Measurements from ENCODE around the gene MRPS5.
"Not testable (repeated sequence)": the region's sequence is repeated elsewhere in the genome, so short reads cannot be mapped to it uniquely, and the experiment has no call there.

The MRPS5 gene

GRCh38 chr2:95044601-95045000 lies 77.0 kb downstream of the MRPS5 start:
- no peak for DNase-seq

GRCh38 chr2:95043300-95044093 lies 78.1 kb downstream of the MRPS5 start:
- no peak for DNase-seq

- DNase-seq = no peak
Measured at GRCh38 chr2:95042472-95043271, 78.9 kb downstream of the MRPS5 start.

- no peak for DNase-seq
Measured at GRCh38 chr2:95041824-95042442, 79.7 kb downstream of the MRPS5 start.

GRCh38 chr2:95041060-95041823 lies 80.4 kb downstream of the MRPS5 start:
- no peak for DNase-seq

- DNase-seq = no peak
Measured at GRCh38 chr2:95040426-95040825, 81.2 kb downstream of the MRPS5 start.

GRCh38 chr2:95039978-95040377 lies 81.6 kb downstream of the MRPS5 start:
- DNase-seq = no peak

GRCh38 chr2:95039363-95039762 lies 82.2 kb downstream of the MRPS5 start:
- no peak for DNase-seq

- DNase-seq = no peak
Measured at GRCh38 chr2:95038635-95039298, 82.8 kb downstream of the MRPS5 start.

- DNase-seq = not testable (repeated sequence)
Measured at GRCh38 chr2:95037841-95038585, 83.6 kb downstream of the MRPS5 start.

GRCh38 chr2:95037384-95037839 lies 84.2 kb downstream of the MRPS5 start:
- DNase-seq = no peak

- no peak for DNase-seq
Measured at GRCh38 chr2:95036596-95037383, 84.8 kb downstream of the MRPS5 start.
